Loucy (cell line): ENCODE data around the gene SETBP1.

ENCODE experiments used
- H2AFZ ChIP-seq: fragments of 200-600 bp; sonication (generic); 2 replicates; pipeline ENCODE4 v1.6.0; 2016; ENCODE audit warnings: antibody characterized with exemption, mild to moderate bottlenecking, low read length, moderate library complexity
- H3F3A ChIP-seq: fragments of 200-600 bp; 2 replicates; pipeline ENCODE4 v1.6.0; 2016; ENCODE audit warnings: antibody characterized with exemption, low read depth, mild to moderate bottlenecking
- H3K27me3 ChIP-seq: fragments of 200-600 bp; sonication (generic); 2 replicates; pipeline ENCODE4 v1.6.1; 2014; ENCODE audit warnings: low read length, mild to moderate bottlenecking; ENCODE audit not compliant: insufficient read depth, poor library complexity, severe bottlenecking
- H3K36me3 ChIP-seq: fragments of 200-600 bp; sonication (generic); 2 replicates; pipeline ENCODE4 v1.6.1; 2016; ENCODE audit warnings: low read length; ENCODE audit not compliant: insufficient read depth
- H3K4me1 ChIP-seq: fragments of 200-600 bp; sonication (generic); 2 replicates; pipeline ENCODE4 v1.5.1; 2014; ENCODE audit warnings: low read length, mild to moderate bottlenecking; ENCODE audit not compliant: insufficient read depth, poor library complexity, severe bottlenecking
- H3K4me2 ChIP-seq: fragments of 200-600 bp; sonication (generic); 2 replicates; pipeline ENCODE4 v1.6.0; 2014; ENCODE audit warnings: antibody characterized with exemption, low read length, low read depth, mild to moderate bottlenecking; ENCODE audit not compliant: poor library complexity, severe bottlenecking
- H3K4me3 ChIP-seq: fragments of 200-600 bp; sonication (generic); 2 replicates; pipeline ENCODE4 v1.5.1; 2014; ENCODE audit warnings: low read length, mild to moderate bottlenecking, mixed read lengths; ENCODE audit not compliant: poor library complexity, severe bottlenecking
- H3K79me2 ChIP-seq: fragments of 200-600 bp; sonication (generic); 2 replicates; pipeline ENCODE4 v1.6.1; 2014; ENCODE audit warnings: low read length; ENCODE audit not compliant: insufficient read depth
- H3K9ac ChIP-seq: fragments of 200-600 bp; sonication (generic); 2 replicates; pipeline ENCODE4 v1.6.0; 2014; ENCODE audit warnings: mild to moderate bottlenecking, low read depth, low read length, moderate library complexity; ENCODE audit not compliant: poor library complexity, severe bottlenecking
- H3K9me2 ChIP-seq: fragments of 200-600 bp; sonication (generic); replicated peaks from 2 replicates; pipeline ENCODE4 v1.6.1; 2016; ENCODE audit warnings: low read depth, low read length, mixed read lengths
- H3K9me3 ChIP-seq: fragments of 200-600 bp; sonication (generic); 2 replicates; pipeline ENCODE4 v1.6.1; 2014; ENCODE audit warnings: mild to moderate bottlenecking, antibody characterized with exemption, low read length, low read depth; ENCODE audit not compliant: insufficient read depth
- H4K20me1 ChIP-seq: fragments of 200-600 bp; sonication (generic); 2 replicates; pipeline ENCODE4 v1.6.0; 2014; ENCODE audit warnings: antibody characterized with exemption, low read length, mild to moderate bottlenecking; ENCODE audit not compliant: insufficient read depth, poor library complexity, severe bottlenecking
- CTCF ChIP-seq: fragments of 200-600 bp; sonication (generic); conservative IDR thresholded peaks from 2 replicates; pipeline ENCODE4 v1.5.1; 2014; ENCODE audit warnings: mild to moderate bottlenecking, antibody characterized with exemption, low read length
- EZH2phosphoT487 ChIP-seq: fragments of 200-600 bp; IDR thresholded peaks from 2 replicates; pipeline ENCODE4 v1.6.1; 2018; ENCODE audit warnings: antibody characterized with exemption, mild to moderate bottlenecking, moderate library complexity, borderline replicate concordance

SETBP1 gene

GRCh38 chr18:44759925-44760342, 79.2 kb downstream of the SETBP1 start:
- peaks cover 41% of the 10 kb centered on the region; the same call in 1 of the 2 replicates for H3K79me2 ChIP-seq
- H3K4me3 ChIP-seq: no peak overlapping the region
- H2AFZ ChIP-seq: no peak overlapping the region
- H3K4me1 ChIP-seq: peaks cover 9% of the 10 kb centered on the region
- H3K9ac ChIP-seq: no peak overlapping the region
- no peaks in the 10 kb centered on the region; the same call in 1 of the 2 replicates for H3K36me3 ChIP-seq
- no peaks in the 10 kb centered on the region for H3K9me3 ChIP-seq
- TF ChIP-seq EZH2phosphoT487 (no peak), CTCF (no peak)
- H3K27me3 ChIP-seq: no peaks in the 10 kb centered on the region
- no peaks in the 10 kb centered on the region for H3K9me2 ChIP-seq
- H3F3A ChIP-seq: no peaks in the 10 kb centered on the region
- H4K20me1 ChIP-seq: no peaks in the 10 kb centered on the region
- no peak overlapping the region for H3K4me2 ChIP-seq

- no peak overlapping the region for H3K4me3 ChIP-seq
- no peak overlapping the region for H3K9ac ChIP-seq
- H3K4me1 ChIP-seq: peaks cover 12% of the 10 kb centered on the region
- H3K36me3 ChIP-seq: no peaks in the 10 kb centered on the region; the same call in 1 of the 2 replicates
- no peaks in the 10 kb centered on the region for H3K27me3 ChIP-seq
- H3K4me2 ChIP-seq: no peak overlapping the region
- H2AFZ ChIP-seq: no peak overlapping the region
- H3F3A ChIP-seq: no peaks in the 10 kb centered on the region
- peaks cover 42% of the 10 kb centered on the region; the same call in 1 of the 2 replicates for H3K79me2 ChIP-seq
- no peaks in the 10 kb centered on the region for H3K9me3 ChIP-seq
- no peak for TF ChIP-seq CTCF
- no peak for TF ChIP-seq EZH2phosphoT487
- no peaks in the 10 kb centered on the region for H4K20me1 ChIP-seq
- H3K9me2 ChIP-seq: no peaks in the 10 kb centered on the region
Observed at GRCh38 chr18:44761812-44762211, 81.1 kb downstream of the SETBP1 start.

GRCh38 chr18:44763327-44763726, 82.6 kb downstream of the SETBP1 start:
- TF ChIP-seq CTCF (no peak), EZH2phosphoT487 (no peak)
- H3K4me1 ChIP-seq: peaks cover 14% of the 10 kb centered on the region

More at GRCh38 chr18:44763327-44763726, 82.6 kb downstream of the SETBP1 start:
- Histone ChIP-seq H3K9me3 (no peaks in the 10 kb centered on the region), H3K4me2 (no peak overlapping the region), H3K27me3 (no peaks in the 10 kb centered on the region), H3K36me3 (no peaks in the 10 kb centered on the region; the same call in 1 of the 2 replicates), H3K9me2 (no peaks in the 10 kb centered on the region), H3K79me2 (peaks cover 42% of the 10 kb centered on the region; the same call in 1 of the 2 replicates), H4K20me1 (no peaks in the 10 kb centered on the region), H3F3A (no peaks in the 10 kb centered on the region), H2AFZ (no peak overlapping the region), H3K9ac (no peak overlapping the region), H3K4me3 (no peak overlapping the region)
